ENCODE data around the gene ATOH7.
"Not testable (repeated sequence)": the region's sequence is repeated elsewhere in the genome, so short reads cannot be mapped to it uniquely, and the experiment has no call there.

Gene ATOH7

DNA sequence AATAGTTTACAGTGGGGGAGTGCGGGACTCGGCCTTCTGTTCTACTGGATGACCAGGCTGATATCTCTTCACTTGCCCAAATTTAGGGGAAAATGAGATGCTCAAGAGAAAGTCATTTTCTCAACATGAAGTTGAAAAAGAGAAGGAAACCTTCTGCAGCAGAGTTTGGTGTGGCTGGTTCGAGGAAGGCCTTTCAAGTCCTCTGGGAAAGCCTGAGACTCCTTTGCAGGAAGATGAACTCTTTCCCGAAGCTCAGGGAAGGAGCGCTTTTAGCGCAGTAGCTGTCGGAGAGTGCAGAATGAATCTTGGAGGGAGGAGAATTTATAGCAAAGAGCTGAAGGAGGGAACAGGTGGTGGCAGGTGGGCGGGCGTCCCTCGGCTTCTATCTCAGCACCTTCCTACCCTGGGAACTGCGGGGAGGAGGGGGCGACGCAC is at the start of gene ATOH7:
Gene ATOH7 (minus strand): TSS at position 297 of the 435 bp plus-strand sequence. CDS start 436 bp downstream, outside the sequence.
- H4K20me1 ChIP-seq (ENCODE audit: insufficient read depth, low read length), result no peaks in the 10 kb centered on the region
- H3K9ac ChIP-seq (ENCODE audit: low read length), result peak within 1 kb of the TSS; percentile 89
- peaks cover 36% of the 10 kb centered on the region for H3K4me1 ChIP-seq (ENCODE audit: insufficient read depth, low read length, severe bottlenecking)

DNA sequence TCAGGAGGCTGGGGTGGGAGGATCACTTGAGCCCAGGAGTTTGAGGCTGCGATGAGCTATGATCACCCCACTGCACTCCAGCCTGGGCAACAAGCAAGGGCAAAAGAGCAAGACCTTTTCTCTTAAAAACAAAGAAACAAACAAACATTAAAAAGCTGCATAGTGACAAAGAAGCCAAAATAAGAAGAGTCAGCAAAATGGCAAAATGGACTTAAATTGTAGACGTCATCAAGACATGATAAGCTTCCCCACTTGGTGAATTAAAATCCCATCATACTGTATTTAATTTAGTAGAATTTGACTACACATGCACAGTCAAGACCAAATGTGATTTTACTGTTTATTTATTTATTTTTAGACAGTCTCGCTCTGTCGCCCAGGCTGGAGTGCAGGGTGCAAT is 48.8 kb upstream of the ATOH7 start:
- peaks cover 3% of the 10 kb centered on the region; the same call in 1 of the 2 replicates for H3K9me3 ChIP-seq (ENCODE audit: low read length)
- H3K9me2 ChIP-seq (ENCODE audit: low read depth, low read length), result no peaks in the 10 kb centered on the region
- H3K27ac ChIP-seq (ENCODE audit: low read depth, low read length, poor library complexity, severe bottlenecking), result no peak overlapping the region
- no peaks in the 10 kb centered on the region for H3K79me2 ChIP-seq (ENCODE audit: insufficient read depth, low read length)
- H3K36me3 ChIP-seq (ENCODE audit: insufficient read depth, low read length), result no peaks in the 10 kb centered on the region
- no peak overlapping the region for H3K4me3 ChIP-seq (ENCODE audit: low read depth, low read length, poor library complexity, severe bottlenecking)
- no peak overlapping the region for H2AFZ ChIP-seq (ENCODE audit: low read length)
- no peak overlapping the region for H3K4me2 ChIP-seq (ENCODE audit: low read length)
- H3F3A ChIP-seq (ENCODE audit: insufficient read depth, low read length), result no peaks in the 10 kb centered on the region
- H3K27me3 ChIP-seq (ENCODE audit: insufficient read depth, low read length), result no peaks in the 10 kb centered on the region
- peaks cover 19% of the 10 kb centered on the region for H3K4me1 ChIP-seq (ENCODE audit: insufficient read depth, low read length, severe bottlenecking)
- H4K20me1 ChIP-seq (ENCODE audit: insufficient read depth, low read length), result no peaks in the 10 kb centered on the region
- H3K9ac ChIP-seq (ENCODE audit: low read length), result no peak overlapping the region
- TF ChIP-seq, protein P1, sequence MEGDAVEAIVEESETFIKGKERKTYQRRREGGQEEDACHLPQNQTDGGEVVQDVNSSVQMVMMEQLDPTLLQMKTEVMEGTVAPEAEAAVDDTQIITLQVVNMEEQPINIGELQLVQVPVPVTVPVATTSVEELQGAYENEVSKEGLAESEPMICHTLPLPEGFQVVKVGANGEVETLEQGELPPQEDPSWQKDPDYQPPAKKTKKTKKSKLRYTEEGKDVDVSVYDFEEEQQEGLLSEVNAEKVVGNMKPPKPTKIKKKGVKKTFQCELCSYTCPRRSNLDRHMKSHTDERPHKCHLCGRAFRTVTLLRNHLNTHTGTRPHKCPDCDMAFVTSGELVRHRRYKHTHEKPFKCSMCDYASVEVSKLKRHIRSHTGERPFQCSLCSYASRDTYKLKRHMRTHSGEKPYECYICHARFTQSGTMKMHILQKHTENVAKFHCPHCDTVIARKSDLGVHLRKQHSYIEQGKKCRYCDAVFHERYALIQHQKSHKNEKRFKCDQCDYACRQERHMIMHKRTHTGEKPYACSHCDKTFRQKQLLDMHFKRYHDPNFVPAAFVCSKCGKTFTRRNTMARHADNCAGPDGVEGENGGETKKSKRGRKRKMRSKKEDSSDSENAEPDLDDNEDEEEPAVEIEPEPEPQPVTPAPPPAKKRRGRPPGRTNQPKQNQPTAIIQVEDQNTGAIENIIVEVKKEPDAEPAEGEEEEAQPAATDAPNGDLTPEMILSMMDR (IDR thresholded peaks at IDR 0.05; ENCODE audit: low read length), result no peak
- TF ChIP-seq EZH2 (IDR thresholded peaks at IDR 0.05; ENCODE audit: borderline replicate concordance, low read length), result no peak

More for the DNA sequence above, at the start of gene ATOH7:
- Histone ChIP-seq H3K79me2 (ENCODE audit: insufficient read depth, low read length) (no peaks in the 10 kb centered on the region), H3K9me2 (ENCODE audit: low read depth, low read length) (no peaks in the 10 kb centered on the region), H3K4me2 (ENCODE audit: low read length) (peak within 1 kb of the TSS; percentile 98), H3K9me3 (ENCODE audit: low read length) (no peaks in the 10 kb centered on the region), H3K4me3 (ENCODE audit: low read depth, low read length, poor library complexity, severe bottlenecking) (peak within 1 kb of the TSS; percentile 72), H3K27me3 (ENCODE audit: insufficient read depth, low read length) (no peaks in the 10 kb centered on the region), H3K27ac (ENCODE audit: low read depth, low read length, poor library complexity, severe bottlenecking) (peak within 1 kb of the TSS; percentile 24), H3K36me3 (ENCODE audit: insufficient read depth, low read length) (no peaks in the 10 kb centered on the region), H3F3A (ENCODE audit: insufficient read depth, low read length) (no peaks in the 10 kb centered on the region), H2AFZ (ENCODE audit: low read length) (peak within 1 kb of the TSS; percentile 53; the same call in 1 of the 2 replicates)
- TF ChIP-seq EZH2 (IDR thresholded peaks at IDR 0.05; ENCODE audit: borderline replicate concordance, low read length), result no peak
- TF ChIP-seq, protein P1 (IDR thresholded peaks at IDR 0.05; ENCODE audit: low read length), result no peak

DNA sequence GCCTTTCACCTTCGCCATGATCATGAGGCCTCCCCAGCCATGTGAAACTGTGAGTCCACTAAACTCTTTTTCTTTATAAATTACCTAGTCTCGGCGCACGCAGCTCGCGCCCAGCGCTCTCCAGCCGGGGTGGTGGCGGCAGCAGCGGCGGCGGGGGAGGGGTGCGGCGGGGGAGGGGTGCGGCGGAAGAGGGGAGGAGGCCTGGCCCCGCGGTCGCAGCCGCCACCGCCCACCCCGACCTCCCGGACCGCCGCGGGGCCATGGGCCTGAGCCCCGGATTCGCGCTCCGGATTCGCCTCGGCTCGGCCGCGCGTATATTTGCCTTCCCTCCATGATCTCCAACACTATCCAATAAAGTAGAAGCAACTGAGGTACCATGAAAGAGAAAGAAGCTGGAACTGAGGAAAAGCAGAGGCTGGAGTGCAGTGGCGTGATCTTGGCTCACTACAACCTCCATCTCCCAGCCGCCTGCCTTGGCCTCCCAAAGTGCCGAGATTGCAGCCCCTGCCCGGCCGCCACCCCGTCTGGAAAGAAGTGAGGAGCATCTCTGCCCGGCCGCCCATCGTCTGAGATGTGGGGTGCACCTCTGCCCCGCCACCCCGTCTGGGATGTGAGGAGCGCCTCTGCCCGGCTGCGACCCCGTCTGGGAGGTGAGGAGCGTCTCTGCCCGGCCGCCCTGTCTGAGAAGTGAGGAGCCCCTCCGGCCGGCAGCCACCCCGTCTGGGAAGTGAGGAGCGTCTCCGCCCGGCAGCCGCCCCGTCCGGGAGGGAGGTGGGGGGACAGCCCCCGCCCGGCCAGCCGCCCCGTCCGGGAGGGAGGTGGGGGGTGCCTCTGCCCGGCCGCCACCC is 47.2 kb upstream of the ATOH7 start:
- not testable (repeated sequence) for H3K36me3 ChIP-seq (ENCODE audit: insufficient read depth, low read length); H3K9me2 ChIP-seq (ENCODE audit: low read depth, low read length); H3K9ac ChIP-seq (ENCODE audit: low read length); H3K4me2 ChIP-seq (ENCODE audit: low read length); H3F3A ChIP-seq (ENCODE audit: insufficient read depth, low read length); H4K20me1 ChIP-seq (ENCODE audit: insufficient read depth, low read length); H3K79me2 ChIP-seq (ENCODE audit: insufficient read depth, low read length); H3K27me3 ChIP-seq (ENCODE audit: insufficient read depth, low read length); H3K9me3 ChIP-seq (ENCODE audit: low read length); H3K27ac ChIP-seq (ENCODE audit: low read depth, low read length, poor library complexity, severe bottlenecking); H2AFZ ChIP-seq (ENCODE audit: low read length); H3K4me3 ChIP-seq (ENCODE audit: low read depth, low read length, poor library complexity, severe bottlenecking); H3K4me1 ChIP-seq (ENCODE audit: insufficient read depth, low read length, severe bottlenecking)

DNA sequence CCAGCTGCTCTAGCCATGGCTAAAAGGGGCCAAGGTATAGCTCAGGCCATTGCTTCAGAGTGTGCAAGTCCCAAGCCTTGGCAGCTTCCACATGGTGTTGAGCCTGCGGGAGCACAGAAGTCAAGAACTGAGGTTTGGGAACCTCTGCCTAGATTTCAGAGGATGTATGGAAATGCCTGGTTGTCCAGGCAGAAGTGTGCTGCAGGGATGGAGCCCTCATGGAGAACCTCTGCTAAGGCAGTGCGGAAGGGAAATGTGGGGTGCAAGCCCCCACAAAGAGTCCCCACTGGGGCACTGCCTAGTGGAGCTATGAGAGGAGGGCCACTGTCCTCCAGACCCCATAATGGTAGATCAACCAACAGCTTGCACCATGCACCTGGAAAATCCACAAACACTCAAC is 45.9 kb upstream of the ATOH7 start:
- H2AFZ ChIP-seq (ENCODE audit: low read length); H3K4me3 ChIP-seq (ENCODE audit: low read depth, low read length, poor library complexity, severe bottlenecking); H3K9me3 ChIP-seq (ENCODE audit: low read length): not testable (repeated sequence)

More for the DNA sequence above, 45.9 kb upstream of the ATOH7 start:
- H3K4me2 ChIP-seq (ENCODE audit: low read length); H3K9me2 ChIP-seq (ENCODE audit: low read depth, low read length); H4K20me1 ChIP-seq (ENCODE audit: insufficient read depth, low read length); H3K9ac ChIP-seq (ENCODE audit: low read length); H3K36me3 ChIP-seq (ENCODE audit: insufficient read depth, low read length); H3F3A ChIP-seq (ENCODE audit: insufficient read depth, low read length); H3K4me1 ChIP-seq (ENCODE audit: insufficient read depth, low read length, severe bottlenecking); H3K27me3 ChIP-seq (ENCODE audit: insufficient read depth, low read length); H3K27ac ChIP-seq (ENCODE audit: low read depth, low read length, poor library complexity, severe bottlenecking); H3K79me2 ChIP-seq (ENCODE audit: insufficient read depth, low read length): not testable (repeated sequence)

Measured in OCI-LY1 (cell line).